ENCODE results near the gene SALL3.

The SALL3 gene

DNA sequence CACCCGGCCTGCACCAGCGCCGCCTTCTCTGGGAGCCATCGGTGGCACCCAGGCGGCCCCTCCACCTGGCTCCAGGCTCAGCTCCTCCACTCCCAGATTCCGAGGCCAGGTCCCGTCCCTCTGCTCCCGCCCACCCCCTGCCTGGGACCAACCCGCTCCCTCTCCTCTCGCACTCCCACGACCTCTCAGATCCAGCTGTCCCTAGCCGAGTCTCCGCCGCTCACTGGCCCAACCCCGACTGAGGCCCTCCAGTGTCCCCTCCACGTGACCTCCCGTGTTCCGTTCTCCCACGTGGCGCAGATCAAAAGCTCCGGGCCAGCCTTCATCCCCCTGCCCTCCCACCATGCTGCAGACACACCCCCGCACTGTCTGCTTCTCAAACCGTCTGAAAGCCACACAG is 14.4 kb upstream of the SALL3 start:
- no peak for DNase-seq (ENCODE audit: low read depth in 2 of 2)

GRCh38 chr18:78965917-78966792 is 13.5 kb upstream of the SALL3 start:
- no peak for DNase-seq (ENCODE audit: low read depth in 2 of 2)

DNA sequence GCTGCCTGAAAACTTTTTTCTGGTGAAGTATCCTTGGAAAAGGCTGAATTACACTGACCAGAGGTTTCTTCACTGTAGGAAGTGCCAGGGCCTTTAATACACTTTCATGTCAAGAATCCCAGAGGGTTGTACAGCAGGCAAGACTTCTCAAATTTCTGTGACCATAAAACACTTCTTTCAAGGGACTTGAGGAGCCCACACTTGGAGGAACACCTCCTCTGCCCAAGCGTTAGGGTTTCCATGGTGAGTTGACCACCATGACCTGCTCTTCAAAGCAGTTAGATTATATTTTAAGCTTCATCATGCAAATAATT is 12.9 kb upstream of the SALL3 start:
- DNase-seq (ENCODE audit: low read depth in 2 of 2), result no peak

DNA sequence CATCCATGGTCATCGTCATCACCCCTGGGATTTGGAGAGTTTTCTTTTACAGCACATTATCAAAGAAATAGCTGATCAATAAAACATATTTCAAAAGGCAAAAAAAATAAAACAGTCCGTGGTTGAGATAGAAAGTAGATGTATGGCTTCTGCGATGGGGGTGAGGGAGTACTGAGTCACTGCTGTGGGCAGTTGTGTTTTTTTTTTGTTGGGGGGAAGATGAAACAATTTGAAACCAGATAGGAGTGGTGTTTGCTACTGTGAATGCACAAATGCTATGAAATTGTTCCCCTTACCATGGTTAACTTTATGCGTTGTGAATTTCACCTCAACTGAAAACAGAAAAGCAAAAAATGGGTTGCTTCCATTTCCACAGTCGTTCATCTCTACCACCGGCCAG is 11.9 kb upstream of the SALL3 start:
- DNase-seq (ENCODE audit: low read depth in 2 of 2), result no peak

DNA sequence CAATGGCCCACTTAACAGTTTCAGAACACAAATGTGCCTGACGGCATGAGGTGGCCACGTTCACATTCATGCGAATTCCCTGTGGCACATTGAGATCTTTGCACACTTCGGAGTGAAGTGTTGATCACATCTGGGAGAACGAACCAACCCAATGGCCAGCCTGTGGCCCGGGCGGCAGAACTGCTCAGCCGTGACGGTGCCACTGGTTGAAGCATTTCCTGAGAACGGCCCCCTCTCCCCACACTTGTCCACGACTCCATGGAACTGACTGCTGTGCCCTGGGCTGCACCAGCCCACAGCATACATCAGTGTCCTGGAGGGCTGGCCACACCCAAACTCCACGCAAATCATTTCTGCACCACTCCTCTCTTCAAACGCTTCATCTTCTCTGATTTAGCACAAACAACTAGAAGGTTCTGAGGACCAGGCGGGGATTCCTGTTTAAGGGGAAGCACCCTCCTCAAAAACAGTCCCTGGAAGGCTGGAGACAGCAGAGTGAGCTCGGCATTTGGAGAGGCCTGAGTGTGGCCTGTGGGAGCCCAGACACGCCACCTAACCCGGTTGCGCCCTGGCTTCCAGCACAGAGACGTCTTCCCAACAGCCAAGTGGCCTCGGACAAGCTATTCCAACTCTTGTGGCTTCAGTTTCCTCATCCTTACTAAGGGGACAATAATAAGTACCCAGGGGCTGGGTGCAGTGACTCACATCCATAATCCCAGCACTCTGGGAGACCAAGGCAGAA is 9.9 kb upstream of the SALL3 start:
- DNase-seq (ENCODE audit: low read depth in 2 of 2), result no peak

GRCh38 chr18:78970774-78971333 is 8.8 kb upstream of the SALL3 start:
- DNase-seq (ENCODE audit: low read depth in 2 of 2), result no peak

GRCh38 chr18:78971511-78972245 is 7.9 kb upstream of the SALL3 start:
- no peak for DNase-seq (ENCODE audit: low read depth in 2 of 2)

DNA sequence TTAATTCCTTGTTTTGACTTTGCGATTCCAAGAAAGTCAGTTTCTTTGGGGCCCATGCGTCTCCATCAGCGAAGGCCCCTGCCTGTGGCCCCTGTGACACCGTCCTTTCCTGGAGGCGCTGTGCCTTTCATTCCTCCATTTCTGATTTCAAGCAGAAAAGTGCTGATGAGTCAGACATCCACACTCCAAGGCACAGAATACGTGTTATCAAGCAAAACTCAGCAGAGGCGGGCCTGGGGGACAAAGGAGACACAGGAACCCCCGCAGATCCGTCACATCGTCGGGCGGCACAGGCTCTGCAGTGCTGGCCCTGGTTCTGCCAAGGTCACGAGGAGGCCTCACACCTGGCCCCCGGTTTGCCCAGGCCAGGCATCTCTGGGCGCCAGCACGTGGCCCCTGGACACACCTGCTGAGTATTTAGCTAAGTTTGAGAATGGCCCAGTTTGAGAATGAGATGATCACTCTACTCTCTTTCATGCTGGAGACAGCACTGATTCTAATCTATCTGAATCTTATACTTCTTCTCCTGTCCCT is 7.2 kb upstream of the SALL3 start:
- DNase-seq (ENCODE audit: low read depth in 2 of 2), result no peak

DNA sequence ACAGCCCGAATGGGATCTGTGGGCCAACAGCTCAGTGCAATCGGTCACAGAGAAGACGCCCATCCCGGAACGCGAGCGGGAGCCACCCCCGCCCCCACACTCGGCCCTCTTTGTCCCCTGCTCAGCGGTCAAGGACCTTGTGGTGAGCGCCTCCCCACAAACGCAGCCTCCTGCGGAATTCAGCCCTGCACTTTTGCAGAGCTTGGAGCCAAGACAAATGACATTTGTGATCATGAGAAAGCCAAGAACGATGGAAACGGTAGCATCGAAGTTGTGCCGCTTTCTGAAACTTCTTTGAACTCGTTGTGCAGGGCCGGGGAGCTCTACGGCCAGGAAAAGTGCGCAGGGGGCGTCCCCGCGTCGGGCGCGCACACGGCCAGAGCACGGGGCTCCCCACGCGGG is 6.7 kb upstream of the SALL3 start:
- DNase-seq (ENCODE audit: low read depth in 2 of 2), result no peak

- no peak for DNase-seq (ENCODE audit: low read depth in 2 of 2)
These were observed 6.1 kb upstream of the SALL3 start for GRCh38 chr18:78973357-78974083.

DNA sequence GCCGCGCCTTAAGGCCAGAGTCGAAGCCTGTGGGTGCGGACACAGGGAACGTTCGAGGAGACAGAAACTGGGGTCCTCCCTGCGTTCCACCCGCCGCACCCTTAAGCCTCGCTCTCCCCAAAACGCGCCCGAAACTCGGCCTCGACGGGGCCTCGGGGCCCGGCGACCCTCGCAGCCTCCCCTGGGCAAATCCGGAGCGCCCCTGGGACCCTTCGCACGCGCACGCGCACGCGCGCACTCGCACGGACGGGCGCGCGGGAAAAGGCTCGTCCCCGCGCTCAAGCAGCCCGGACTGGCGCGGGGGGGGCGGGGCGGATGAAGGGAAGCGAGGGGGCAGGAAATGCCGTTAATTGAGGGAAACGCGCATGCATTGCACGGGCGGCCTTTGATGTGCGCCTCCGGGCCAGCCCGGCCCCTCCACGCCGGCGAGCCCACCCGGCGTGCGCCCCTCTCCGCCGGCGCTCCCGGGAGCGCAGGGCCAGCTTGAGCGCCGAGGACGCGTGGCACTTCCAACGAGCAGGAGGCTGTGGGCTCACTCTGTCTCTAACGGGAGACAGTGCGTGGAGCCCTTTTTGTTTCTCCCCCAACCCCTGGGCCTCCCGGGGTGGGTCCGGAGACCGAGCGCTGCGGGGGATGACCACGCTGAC is 5.4 kb upstream of the SALL3 start:
- DNase-seq (ENCODE audit: low read depth in 2 of 2), result no peak

DNA sequence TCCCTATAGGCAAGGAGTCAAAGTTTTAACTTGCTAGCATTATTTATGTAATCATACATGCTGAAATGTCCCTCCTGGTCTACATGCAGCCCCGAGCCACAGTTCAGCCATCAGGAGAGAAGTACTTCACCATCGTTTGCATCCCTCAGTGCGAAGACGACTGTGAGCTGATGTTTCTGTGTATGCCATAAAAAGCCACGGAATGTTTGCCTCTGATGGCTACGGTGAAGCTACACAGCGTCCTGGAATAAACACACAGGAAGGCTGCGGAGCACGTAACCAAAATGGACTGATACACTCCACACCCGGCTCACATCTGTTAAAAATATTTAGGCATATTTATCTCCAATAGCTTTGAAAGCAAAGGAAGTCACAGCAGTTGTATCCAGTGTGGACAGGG is 4.3 kb upstream of the SALL3 start:
- no peak for DNase-seq (ENCODE audit: low read depth in 2 of 2)

GRCh38 chr18:78975699-78976335 is 3.8 kb upstream of the SALL3 start:
- DNase-seq (ENCODE audit: low read depth in 2 of 2), result no peak

DNA sequence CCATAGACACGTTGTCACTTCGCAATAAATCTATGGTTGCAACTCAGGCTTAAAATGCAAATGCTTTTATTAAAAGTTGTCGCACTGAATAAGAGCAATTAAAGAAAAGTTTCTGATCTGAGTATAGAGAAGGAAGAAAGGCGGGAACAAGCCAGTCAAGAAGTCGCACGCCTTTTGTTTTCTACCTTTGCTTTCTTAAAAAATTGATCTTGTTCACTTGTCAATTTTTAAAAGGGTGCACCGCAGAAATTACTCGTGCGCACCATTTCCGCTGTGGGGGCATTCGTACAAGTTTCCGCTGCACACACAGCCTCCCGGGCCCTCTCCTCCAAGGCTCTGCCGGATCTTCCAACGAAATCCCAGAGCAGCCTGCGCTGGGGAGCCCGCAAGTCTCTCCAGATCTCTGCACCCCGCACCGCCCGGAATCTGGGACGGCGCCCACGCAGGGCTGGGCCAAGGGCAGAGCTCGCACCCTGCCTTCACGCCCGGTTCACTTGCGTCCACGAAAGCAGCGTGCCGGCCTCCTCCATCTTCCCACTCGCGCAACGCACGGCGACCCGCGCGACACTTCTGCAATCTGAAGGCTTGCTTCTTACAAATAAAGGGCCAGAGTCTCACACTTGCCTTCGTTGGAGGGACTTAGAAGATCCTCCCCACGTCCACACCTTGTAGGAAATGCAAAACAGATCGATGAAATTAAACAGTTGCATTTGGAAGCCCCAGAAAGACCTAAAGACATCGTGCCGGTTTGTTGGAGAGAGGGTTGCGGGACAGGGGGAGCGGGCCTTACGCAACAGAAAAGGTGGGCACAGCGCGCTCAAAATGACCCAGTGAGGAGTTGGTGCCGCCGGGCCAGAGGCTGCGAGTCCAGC is 2.6 kb upstream of the SALL3 start:
- no peak for DNase-seq (ENCODE audit: low read depth in 2 of 2)

DNA sequence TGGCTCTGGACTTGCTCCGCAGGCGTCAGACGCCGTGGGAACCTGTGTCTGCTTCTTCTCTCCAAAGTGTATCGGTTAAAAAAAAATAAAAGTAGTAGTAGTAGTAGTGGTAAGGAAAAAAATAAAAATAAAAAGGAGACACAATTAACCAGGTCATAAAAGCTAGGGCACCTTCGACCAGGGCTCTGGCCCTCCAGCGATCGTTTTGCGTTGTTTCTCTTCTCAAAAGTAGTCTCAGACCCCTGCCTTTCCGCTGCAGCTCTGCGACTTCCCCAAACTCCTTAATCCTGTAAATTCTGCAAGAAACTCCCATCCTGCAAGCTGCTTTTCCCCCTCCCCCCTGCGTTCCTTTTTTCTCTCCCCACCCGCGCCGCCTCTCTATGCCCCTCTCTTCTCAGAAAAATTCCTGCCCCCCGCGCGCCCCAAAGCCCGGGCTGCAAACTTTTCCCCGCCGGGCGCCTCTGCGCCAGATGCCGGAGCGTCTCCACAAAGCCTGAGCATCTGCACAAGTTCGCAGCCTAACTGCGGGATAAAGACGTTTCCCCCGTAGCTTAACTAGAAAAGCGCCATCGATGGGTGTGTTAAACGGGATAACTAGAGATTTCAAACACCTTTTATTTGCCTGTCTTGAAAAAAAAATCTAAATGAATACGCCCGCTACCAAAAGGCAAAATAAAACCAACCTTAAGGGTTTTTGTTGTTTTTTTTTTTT is 1.8 kb upstream of the SALL3 start:
- DNase-seq (ENCODE audit: low read depth in 2 of 2), result no peak

DNA sequence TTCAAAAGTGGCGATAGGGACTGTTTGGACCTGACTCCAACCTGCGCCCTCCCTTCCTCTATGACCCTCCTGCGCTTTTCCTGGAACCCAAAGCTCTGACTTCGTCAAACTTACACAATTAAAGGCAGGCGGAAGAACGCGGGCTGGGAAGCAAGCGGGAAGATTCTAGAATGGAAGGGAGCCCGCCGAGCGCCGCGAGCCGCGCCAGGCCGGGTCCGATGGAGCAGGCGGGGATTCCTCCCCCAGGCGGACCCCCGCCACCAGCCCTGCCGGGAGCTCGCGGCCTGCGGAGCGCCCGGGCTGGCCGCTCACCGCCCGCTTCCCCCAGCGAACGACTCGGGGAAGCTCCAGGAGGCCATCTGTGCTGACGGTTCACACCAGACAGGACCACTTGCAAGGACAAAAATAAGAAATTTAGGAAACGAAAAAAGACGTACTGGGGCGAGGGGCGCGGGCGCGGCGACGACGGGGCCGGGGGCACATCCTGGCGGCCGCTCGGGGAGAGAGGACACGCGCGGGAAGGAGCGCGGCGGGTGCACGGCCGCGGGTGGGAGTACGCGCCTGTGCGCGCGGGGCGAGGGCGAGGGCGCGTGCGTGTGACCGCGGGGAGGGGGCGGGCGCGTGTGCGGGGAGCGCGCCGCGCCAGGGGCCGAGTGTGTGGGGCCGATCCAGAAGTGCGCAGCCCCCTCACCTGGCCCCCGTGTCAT is 1.1 kb upstream of the SALL3 start:
- no peak for DNase-seq (ENCODE audit: low read depth in 2 of 2)

- DNase-seq (ENCODE audit: low read depth in 2 of 2), result no peak
These were observed 425 bp upstream of the SALL3 start for GRCh38 chr18:78979056-78979729.
